Erythroblast (primary cell): ENCODE data around the gene NFIA.

Source experiments
- GATA1 ChIP-seq: IDR thresholded peaks from 2 replicates; pipeline ENCODE4 v1.6.1; 2011; ENCODE audit warnings: low read depth, mild to moderate bottlenecking, control low read depth, low read length, moderate library complexity
- POLR2A ChIP-seq: IDR thresholded peaks from 2 replicates; pipeline ENCODE4 v1.6.1; 2011; ENCODE audit warnings: mild to moderate bottlenecking, low read length

DNA sequence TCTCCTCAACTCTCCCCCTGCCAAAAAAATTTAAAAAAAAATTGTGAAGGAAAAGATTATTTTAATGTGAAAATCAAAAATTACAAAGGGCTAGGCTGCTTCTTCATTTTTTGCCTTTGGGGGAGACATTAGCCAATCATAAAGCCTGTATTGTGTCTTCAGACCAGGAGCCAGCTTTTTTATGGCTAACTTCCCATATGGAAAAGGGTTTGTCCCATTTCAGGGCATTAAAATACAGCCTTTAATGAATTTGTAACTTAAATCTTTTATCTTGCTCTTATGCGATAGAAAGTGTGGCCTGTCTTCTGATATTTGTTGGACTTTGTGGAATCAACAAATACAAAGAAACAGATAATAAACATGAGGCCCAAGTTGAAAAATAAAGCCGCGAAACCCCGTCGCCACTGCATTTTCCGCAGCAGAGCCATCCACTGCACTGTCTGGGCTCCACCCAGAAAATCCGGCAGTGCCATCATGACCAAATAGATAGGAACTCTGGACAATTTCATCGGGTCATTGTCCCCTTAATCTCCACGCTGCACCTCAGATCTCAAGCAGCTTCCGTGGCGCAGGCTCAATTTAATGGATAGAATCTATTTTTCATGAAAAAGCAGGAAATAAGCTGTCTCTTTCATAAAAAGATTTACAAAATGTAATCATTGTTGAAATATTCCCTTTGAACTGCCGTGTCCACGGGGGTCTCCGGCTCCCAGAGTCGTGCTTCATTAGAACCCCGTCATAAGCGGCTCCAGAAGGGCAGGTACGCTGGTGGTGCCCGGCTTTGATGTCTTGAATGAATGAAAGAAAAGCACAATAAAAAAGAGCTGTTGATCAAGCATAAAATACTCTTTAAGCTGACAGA lies 365.0 kb downstream of the NFIA start:
- TF ChIP-seq POLR2A (no peak), GATA1 (no peak)
